Measurements from ENCODE around the gene RBMY1D.
"Not testable (repeated sequence)": the region's sequence is repeated elsewhere in the genome, so short reads cannot be mapped to it uniquely, and the experiment has no call there.

Gene RBMY1D

DNA sequence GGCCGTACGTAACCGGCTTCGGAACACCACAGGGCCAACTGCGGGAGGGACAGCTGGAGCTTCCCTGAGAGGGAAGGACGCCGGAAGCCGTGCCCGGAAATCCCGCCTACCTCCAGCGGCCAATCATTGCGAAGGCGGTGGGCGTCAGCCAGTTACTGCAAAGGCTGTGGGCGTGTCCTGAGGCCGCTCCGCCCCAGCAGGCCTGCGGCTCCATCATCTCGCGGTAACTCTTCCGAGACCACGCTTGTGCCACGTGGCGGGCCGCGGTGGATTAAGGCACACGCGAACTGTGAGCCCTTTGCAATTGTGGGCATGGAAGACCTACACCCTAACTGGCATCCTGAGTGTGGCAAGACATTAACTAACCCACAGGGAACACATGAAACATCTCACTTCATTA, at the start of gene RBMY1D:
TSS of gene RBMY1D (minus strand) at position 101 of the 400 bp plus-strand sequence. CDS start 2,013 bp downstream, outside the sequence.
- DNase-seq (ENCODE audit: low read depth in 2 of 2), result not testable (repeated sequence)

DNA sequence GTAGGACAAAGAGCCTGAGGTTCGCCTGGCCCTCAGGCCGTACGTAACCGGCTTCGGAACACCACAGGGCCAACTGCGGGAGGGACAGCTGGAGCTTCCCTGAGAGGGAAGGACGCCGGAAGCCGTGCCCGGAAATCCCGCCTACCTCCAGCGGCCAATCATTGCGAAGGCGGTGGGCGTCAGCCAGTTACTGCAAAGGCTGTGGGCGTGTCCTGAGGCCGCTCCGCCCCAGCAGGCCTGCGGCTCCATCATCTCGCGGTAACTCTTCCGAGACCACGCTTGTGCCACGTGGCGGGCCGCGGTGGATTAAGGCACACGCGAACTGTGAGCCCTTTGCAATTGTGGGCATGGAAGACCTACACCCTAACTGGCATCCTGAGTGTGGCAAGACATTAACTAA, 23.6 kb upstream of the RBMY1D start, which contains the start of gene RBMY1E:
TSS of gene RBMY1E (minus strand) at position 101 of the 400 bp plus-strand sequence. CDS start 1,978 bp downstream, outside the sequence.
- DNase-seq (ENCODE audit: low read depth in 2 of 2), result not testable (repeated sequence)

GRCh38 chrY:21869407-21870076, 24.8 kb downstream of the RBMY1D start:
- not testable (repeated sequence) for DNase-seq (ENCODE audit: low read depth in 2 of 2)

DNA sequence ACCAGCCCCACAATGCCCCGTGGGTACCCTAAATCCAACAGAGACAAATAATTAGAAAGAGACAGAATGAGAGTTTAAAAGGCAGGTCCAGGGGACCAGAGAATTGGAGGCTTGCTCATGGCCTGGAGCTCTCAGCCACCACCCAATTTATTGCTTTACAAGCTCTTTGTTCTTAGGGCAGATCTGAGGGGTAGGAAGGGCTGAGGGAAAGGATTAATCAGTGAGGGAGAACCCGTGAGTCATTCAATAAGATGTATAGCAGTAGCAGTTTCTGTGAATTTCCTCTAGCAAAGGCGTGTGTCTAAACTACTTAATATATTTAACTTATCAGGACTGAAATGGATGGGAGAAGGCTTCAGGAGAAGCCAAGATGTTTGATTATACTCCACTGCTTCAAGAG, 48.8 kb downstream of the RBMY1D start:
- DNase-seq (ENCODE audit: low read depth in 2 of 2), result no peak

DNA sequence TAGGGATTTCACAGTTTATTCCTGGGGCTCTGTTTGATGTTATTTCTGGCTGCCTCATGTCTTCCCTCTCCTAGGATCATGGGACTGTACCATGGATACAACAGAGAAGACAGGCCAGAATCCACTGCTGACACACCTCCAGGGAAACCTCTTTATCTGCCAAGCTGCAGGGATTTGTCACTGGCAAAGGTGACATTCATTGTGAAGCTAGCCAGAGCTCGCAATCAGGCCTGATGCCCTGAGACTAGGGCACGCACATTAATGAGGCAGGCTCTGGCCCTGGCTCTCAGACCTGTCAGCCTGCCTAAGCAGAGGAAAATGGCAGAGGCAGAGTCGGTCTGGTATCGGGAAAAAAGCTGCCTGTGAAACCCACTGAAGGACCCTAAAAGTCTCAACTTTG, 52.2 kb downstream of the RBMY1D start:
- no peak for DNase-seq (ENCODE audit: low read depth in 2 of 2)

- DNase-seq (ENCODE audit: low read depth in 2 of 2), result no peak
Observed at GRCh38 chrY:21839489-21839888, 54.8 kb downstream of the RBMY1D start.

- DNase-seq (ENCODE audit: low read depth in 2 of 2), result no peak
Observed at GRCh38 chrY:21836343-21836742, 58.0 kb downstream of the RBMY1D start.

- DNase-seq (ENCODE audit: low read depth in 2 of 2), result no peak
Observed at GRCh38 chrY:21835052-21835451, 59.3 kb downstream of the RBMY1D start.
